GM18858 (cell line): ENCODE measurements around the gene USH1G.

Experiments
- ATAC-seq: cut with Tn5 transposase; IDR thresholded peaks from one replicate; pipeline ENCODE4 v1.9.1; 2021; ENCODE audit not compliant: unreplicated experiment

The USH1G gene

DNA sequence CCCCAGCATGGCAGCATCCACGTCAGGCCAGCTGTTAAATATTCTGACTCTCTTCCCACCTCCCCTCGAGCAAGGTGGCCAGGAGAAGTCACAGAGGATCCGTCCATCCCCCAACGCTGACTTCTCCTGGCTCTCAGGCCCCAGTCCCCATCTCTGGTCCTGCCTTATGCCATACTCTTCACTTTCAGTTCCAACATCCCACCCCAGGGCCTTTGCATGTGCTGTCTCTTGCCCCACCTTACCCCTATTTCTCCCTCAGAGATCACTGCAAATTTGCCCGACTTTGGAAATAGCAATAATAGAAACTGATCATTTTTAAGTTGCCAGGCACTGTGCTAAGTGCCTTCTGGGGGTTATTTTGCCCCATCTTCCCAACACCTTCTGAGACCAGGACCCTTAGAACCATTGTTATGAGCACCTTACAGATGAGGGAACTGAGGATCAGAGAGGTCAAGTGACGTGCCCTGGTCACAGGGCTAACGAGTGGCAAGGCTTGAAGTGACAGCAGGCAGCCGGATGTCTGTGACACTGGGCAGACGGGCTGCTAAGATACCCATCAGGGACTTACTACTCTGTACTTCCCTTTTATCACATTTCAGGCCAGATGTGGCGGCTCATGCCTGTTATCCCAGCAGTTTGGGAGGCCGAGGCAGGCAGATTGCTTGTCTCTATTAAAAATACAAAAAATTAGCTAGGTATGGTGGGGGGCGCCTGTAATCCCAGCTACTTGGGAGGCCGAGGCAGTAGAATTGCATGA, 31.8 kb upstream of the USH1G start:
- no peak for ATAC-seq

DNA sequence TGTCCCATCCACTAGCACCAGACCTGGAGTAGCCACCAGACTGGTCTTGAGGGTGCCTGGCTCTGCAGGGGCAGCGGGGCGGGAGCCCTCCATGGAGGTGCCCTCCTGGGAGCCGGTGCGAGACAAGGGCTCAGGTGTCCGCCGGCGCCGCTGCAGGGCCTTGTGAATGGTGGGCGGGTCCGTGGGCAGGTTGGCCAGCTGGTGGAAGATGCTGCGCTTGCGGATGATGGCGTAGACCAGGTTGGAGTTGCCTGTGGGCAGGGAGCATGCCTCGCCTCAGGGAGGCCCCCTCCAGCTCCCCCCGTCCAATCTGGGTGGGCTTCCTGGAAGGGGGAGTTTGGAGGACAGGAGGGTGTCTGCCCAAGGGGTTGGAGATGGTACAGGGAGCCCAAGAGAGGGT, 31.1 kb upstream of the USH1G start:
- ATAC-seq: no peak

DNA sequence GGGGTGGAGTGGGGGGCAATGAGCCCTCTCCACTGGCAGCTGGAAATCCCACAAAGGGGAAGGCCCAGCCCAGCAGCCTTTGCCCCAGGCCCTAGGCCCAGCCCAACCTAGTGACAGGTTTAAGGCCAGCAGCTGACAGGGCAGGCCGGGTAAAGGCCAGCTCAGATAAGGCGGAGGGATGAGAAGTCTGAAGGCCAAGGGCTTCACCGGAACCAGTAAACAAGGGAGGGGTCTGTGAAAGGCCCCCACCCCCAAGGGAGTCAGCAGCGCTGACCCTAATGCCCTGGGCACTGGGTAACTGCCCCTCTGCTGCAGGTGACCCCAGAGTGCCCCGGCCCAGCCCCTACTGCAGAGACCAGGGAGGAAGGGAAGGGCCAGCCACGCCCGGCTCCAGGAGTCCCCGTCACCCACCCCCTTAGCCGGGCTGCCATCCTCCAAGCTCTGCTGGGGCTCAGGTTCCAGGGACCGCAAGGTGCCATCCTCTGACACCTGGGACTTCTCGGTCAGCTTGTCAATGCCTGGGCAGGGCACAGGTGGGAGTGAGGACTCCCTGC, 30.2 kb upstream of the USH1G start:
- no peak for ATAC-seq

DNA sequence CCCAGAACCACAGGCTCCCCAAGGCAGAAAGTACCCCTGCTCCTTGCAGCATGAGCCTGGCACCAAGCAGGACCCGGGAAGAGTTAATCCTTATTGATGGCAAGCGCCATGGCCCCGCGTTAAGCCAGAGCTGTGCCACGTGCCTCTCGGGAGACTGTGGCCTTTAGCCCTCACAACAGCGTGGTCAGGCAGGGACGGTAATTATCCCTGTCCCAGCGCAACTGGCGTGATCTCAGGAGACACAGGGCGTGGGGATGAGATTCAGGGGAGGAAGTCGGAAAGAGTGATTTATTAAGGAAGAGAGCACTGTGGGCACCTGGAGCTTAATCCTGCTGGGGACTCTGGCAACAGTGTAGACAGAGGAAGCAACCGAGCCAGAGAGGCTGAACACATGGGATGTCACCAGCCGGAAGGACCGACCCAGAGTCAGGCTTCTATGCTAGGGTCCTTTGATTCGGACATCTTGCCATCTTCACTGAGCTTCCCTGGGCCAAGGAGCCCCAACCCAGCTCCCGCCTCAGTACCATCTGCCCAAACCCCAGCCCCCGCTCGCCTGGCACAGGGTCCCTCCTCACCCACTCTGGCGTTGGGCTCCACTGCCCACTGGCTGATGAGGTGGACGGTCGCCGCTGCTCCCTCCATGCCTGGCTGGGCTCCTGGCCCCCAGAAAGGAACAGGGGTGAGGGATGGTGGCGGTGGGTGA, 29.5 kb upstream of the USH1G start:
- ATAC-seq: no peak

DNA sequence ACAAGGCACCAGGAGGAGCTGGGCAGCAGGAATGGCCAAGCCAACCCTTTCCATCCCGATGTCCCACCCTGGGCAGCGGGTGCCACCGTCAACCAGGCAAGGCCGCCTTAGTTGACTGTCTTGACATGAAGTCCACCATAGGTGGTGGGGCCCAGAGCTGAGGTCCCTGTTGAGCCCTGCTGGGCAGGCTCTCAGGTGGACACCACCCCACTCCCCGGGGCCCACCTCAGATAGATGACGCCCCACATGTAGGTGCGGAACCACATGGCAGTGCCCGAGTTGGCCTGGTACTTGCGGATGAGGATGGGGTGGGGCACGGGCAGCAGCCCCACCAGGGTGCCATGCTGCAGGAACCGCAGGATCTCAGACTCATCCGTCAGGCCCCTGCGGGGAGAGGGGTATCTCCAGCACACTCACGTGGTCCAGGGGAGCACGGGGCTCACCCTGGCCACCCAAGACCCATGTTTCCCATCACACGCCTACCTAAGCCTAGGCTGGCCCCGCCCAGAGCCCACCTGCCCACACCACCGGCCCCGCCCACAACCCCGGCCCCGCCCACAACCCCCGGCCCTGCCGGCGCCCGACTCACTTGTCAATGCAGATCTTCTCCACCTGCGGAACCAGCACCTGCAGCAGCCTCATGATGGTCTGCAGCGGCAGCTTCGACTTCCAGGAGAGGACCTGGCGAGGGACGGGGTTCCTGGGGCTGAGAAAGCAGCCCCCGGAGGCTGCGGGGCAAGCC, 28.8 kb upstream of the USH1G start:
- no peak for ATAC-seq

DNA sequence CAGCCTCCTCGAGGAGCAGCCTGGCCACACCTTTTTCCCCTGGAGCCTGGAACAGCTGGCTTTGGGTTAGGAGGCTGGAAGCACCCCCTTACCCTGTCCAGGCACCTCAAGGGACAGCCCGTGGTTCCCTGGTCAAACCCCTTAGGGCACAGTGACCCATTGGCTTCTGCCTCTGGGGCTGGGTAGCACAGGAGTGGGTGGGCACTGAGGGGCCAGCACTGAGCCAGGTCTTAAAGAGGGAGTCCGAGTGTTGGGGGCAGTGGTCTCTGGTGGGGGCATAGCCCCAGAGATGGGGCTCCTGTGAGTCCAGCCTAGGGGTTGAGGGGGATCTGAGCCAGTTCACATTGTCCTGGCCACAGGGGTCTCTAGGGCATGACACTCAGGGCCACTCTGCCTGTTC, 28.0 kb upstream of the USH1G start:
- ATAC-seq: no peak

DNA sequence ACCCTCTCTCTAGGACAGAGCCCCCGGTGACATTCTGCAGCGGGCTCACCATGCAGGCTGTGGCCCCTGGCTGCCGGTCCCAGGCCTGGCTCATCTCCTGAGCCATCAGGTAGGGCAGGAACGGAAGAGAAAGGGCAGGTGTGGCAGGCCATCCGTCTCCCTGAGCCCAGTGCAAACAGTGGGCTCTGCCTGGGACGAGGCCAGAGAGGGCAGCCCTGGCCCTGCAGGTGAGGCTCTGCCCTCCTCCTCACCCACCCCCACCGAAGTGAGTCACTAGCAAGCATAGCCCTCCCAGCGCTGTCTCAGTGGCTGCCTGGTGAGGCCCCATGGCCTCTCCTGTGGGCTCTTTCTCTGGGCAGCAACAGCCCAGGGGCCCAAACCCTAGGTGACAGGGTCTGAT, 27.2 kb upstream of the USH1G start:
- no peak for ATAC-seq

DNA sequence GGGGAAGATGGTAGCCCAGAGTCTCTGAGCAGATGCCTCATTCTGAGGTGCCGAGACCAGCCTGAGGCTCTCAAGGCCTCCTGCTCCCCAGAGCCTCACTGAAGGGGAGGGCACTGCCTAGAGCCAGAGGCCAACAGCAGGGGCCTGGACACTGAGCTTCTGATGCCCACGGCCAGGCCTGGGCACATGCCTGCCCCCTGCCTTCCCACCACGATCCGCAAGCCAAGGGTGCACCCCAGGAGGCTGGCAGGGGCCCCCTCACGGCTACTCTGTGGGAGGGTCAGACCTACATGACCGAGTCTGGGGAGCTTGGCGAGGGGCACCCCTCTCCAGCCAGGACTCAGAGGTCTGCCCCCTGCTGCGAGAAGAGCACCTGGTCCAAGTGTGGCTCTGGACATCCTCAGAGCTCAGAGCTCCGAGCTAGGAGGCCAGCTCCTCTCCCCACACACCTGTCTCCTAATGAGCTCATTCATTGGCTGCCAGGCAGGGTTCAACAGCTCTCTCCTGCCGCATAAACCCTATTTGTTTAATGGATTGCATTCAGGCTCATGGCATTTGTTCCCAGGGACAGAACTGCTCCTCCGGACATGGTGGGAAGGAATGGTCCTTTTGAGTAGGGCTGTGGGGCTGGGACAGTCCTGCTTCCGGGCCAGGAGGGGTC, 26.5 kb upstream of the USH1G start:
- no peak for ATAC-seq

DNA sequence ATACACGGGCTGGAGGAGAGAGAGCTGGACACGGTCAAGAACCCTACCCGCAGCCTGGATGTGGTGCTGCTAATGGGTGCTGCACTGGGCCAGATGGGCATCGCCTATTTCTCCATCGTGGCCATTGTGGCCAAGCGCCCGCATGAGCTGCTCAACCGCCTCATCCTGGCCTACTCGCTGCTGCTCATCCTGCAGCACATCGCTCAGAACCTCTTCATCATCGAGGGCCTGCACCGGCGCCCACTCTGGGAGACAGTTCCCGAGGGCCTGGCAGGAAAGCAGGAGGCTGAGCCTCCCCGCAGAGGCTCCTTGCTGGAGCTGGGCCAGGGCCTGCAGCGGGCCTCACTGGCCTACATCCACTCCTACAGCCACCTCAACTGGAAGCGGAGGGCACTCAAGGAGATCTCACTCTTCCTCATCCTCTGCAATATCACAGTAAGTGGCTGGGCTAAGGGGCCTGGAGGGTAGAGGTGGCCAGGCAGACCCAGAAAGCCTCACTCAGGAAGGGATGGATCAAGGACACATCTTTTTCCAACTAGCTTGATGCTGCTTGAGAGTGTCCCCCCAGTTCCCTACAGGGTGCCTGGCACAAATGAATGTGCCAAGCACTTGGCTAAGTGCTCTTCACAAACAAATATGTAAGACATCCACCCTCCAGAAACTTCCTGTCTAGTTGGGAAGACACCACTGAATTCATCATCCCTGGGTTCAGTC, 24.1 kb upstream of the USH1G start:
- no peak for ATAC-seq

DNA sequence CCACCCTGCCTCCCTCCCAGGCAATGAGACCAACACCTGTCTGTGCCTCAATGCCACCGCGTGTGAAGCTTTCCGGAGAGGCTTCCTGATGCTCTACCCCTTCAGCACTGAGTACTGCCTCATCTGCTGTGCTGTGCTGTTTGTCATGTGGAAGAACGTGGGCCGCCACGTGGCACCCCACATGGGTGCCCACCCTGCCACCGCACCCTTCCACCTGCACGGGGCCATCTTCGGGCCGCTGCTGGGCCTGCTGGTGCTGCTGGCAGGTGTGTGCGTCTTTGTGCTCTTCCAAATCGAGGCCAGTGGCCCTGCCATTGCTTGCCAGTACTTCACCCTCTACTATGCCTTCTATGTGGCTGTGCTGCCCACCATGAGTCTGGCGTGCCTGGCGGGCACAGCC, 23.6 kb upstream of the USH1G start:
- ATAC-seq: no peak

DNA sequence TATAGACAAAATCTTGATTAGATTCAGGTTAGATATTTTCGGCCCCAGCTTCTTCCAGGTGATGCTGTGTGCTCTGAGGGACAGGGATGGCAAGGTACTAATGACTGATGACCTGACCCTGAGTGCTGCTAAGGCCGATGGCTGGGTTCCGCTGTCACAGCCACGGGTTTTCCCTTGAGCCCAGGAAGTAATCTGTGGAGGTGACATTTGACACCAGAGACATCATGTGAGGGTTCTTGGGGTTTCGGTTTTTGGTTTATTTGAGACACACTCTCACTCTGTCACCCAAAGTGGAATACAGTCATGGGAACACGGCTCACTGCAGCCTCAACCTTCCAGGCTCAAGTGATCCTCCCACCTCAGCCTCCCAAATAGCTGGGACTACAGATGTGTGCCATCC, 22.5 kb upstream of the USH1G start:
- ATAC-seq: no peak

DNA sequence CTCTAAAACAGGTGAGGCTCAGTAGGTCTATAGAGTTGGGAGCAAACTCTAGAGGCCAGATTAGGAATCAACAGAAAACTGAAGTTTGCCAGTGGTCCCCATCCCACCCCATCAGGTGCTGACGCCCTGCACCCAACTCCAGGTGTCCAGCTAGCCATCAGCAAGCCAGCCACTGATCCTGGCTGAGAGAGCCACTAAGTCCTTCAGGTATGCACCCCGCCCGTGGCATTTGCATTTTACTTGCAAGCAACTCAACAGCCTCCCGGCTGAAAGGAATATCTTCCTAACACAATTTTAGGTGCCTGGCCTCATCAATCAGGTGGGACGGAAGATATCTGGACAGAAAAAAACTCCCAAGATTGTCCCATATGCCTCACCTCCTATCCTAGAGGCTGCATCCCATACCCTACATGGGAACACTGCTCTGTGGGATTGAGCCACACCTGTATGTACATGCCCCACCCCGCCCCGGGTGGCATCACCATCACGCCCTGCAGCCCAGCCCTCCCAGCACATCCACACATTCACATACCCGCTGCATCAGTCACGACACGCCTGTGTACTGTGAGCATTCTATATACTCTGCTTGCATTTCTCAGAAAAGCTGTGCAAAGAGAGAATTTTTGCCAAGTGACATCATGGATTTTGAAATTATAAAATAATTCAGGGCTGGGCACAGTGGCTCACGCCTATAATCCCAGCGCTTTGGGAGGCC, 20.9 kb upstream of the USH1G start:
- ATAC-seq: no peak

DNA sequence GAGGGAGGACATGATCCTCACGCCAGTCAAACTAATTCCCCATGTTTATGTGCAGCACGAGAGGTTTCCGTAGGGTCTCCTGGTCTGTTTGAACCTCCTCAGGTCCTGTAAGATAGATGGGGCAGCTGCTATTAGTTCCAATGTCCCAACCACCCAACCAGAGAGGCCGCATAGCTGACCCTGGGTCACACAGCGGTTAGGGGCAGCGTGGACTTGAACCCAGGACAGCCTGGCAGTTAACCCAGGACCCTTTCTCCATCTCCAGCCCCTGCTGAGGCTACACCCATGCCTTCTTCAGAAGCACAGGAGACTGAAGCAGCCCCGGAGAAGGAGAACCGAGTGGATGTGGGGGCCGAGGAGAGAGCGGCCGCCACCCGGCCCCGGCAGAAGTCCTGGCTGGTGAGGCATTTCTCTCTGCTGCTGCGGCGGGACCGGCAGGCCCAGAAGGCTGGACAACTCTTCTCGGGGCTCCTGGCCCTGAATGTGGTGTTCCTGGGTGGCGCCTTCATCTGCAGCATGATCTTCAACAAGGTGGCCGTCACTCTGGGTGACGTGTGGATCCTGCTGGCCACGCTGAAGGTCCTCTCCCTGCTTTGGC, 18.2 kb upstream of the USH1G start:
- no peak for ATAC-seq

DNA sequence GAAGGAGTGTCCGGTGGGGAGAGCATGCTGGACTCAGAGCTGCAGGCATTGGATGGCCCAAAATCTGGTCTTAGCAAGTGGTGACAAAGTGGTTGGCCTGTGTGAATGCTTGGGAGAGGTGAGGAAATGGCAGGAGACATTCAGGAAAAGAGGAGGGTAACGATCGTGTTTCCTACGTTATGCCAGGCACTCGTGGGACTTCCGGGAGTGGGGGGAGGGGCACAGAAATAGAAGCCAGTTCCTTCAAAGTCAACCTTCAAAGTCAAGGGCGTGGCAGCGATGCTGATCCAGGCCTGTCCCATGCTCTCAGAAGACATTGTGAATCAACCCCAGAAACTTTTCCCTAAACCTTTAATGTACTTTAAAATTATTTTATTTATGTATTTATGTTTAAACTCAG, 16.5 kb upstream of the USH1G start:
- ATAC-seq: no peak

DNA sequence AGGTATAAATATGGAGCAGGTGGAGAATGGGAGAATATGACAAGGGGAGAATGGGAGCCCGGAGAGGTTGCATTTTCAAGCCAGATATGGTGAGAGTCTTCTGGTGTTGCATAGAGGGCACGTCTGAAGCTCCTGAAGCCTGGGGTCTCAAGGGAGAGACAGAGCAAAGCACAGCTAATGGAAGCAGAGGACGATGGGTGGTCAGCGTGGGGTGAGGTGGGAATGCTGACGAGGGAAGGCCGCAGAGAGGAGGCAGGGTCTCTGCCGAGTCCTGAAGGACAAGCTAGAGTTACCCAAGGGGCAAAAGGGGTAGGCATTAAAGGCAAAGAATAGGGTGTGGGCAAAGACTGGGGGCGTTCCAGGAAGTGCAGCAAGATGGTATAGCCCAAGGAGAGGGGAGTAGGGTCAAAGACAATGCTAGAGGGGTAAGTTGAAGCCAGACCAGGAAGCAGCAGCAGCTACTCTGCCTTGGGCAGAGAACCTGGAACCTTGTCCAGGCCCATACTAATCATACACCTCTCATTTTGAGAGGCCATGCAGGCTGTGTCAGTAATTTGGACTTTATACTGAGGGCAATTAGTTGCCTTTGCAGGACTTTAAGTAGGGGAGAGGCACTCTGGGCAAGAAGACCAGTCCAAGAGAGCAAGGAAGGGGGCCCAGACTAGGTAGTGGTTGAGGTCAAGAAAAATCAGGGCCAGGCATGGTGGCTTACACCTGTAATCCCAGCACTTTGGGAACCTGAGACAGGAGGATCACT, 15.3 kb upstream of the USH1G start:
- ATAC-seq: no peak

DNA sequence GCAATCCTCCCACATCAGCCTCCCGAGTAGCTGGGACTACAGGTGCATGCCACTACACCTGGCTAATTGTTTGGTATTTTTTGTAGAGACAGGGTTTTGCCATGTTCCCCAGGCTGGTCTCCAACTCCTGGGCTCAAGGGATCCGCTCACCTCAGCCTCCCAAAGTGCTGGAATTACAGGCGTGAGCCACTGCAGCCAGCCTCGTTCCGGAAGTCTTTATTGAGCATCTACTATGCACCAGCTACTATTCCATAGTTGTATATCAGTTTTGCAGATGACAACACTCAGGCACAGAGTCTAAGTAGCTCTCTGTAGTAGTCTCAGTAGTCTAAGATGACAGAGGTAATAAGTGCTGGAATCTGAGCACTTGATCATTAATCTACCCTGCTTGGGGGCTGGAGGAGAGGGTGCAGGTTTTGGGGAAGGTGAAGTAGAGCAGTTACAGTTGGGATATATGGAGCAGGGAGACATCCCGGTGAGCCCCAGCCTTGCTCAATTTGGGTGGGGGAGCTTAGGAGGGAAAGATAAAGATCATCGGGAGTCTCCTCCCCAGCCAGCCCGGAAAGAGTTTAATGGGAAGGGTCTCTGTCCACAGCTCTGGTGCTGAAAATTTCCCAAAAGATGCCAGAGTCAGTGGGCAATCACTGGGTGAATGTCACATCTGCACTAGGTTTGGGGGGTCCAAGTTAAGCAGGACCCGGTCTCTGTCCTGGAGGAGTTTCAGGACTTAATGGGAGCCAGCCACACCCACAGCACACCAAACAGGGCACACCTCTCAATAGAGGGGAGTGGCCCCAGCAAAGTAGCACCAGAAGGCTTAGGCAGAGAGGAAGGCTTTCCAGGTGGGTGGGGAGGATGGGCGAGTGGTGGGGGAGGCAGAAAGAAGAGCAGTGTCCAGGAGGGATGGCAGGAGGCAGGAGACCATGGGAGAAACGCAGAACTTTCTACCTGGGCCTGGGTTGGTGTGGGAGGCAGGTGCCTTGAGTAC, 14.3 kb upstream of the USH1G start:
- no peak for ATAC-seq

DNA sequence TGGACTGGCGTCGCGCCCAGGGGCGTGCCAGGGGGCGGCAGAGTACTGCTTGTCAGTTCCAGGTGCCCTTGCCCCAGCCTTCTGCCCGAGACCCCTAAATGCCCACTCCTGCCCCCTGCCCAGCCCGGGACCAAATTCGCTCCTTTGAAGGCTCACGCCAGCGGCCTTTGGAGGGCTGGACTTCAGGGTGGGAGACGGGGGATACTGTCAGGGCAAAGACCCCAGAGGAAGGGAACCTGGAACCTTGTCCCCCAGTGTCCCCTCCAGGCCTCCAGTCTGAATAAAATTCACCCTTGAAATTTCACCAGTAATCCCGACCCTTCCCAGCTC, 13.4 kb upstream of the USH1G start:
- ATAC-seq: no peak
